Adipocyte (in vitro differentiated cells): ENCODE results near the gene UBE2V1.
A peak's percentile ranks its signal among the peaks of the same experiment; 100 is the strongest.
"Not testable (repeated sequence)": the region's sequence is repeated elsewhere in the genome, so short reads cannot be mapped to it uniquely, and the experiment has no call there.

ENCODE experiments used
- DNase-seq: peaks from one replicate; pipeline ENCODE4 v3.0.0-alpha.2; 2015; ENCODE audit warnings: low read depth
- H3K27me3 ChIP-seq: replicated peaks from 2 replicates; pipeline ENCODE4 v1.7.0; 2013; ENCODE audit warnings: mild to moderate bottlenecking, low read length, moderate library complexity; ENCODE audit not compliant: control insufficient read depth, insufficient read depth
- H3K36me3 ChIP-seq: 2 replicates; pipeline ENCODE4 v1.7.0; 2013; ENCODE audit warnings: low read length, mild to moderate bottlenecking, moderate library complexity; ENCODE audit not compliant: control insufficient read depth, insufficient read depth, severe bottlenecking
- H3K4me1 ChIP-seq: 2 replicates; pipeline ENCODE4 v1.7.0; 2013; ENCODE audit warnings: mild to moderate bottlenecking, low read length, moderate library complexity; ENCODE audit not compliant: control insufficient read depth, insufficient read depth
- H3K4me3 ChIP-seq: 2 replicates; pipeline ENCODE4 v1.7.0; 2013; ENCODE audit warnings: mild to moderate bottlenecking, low read length, moderate library complexity
- H3K9ac ChIP-seq: 2 replicates; pipeline ENCODE4 v1.7.0; 2013; ENCODE audit warnings: mild to moderate bottlenecking, low read length, moderate library complexity
- H3K9me3 ChIP-seq: 2 replicates; pipeline ENCODE4 v1.7.0; 2013; ENCODE audit warnings: mild to moderate bottlenecking, low read length, moderate library complexity; ENCODE audit not compliant: control insufficient read depth

The UBE2V1 gene

DNA sequence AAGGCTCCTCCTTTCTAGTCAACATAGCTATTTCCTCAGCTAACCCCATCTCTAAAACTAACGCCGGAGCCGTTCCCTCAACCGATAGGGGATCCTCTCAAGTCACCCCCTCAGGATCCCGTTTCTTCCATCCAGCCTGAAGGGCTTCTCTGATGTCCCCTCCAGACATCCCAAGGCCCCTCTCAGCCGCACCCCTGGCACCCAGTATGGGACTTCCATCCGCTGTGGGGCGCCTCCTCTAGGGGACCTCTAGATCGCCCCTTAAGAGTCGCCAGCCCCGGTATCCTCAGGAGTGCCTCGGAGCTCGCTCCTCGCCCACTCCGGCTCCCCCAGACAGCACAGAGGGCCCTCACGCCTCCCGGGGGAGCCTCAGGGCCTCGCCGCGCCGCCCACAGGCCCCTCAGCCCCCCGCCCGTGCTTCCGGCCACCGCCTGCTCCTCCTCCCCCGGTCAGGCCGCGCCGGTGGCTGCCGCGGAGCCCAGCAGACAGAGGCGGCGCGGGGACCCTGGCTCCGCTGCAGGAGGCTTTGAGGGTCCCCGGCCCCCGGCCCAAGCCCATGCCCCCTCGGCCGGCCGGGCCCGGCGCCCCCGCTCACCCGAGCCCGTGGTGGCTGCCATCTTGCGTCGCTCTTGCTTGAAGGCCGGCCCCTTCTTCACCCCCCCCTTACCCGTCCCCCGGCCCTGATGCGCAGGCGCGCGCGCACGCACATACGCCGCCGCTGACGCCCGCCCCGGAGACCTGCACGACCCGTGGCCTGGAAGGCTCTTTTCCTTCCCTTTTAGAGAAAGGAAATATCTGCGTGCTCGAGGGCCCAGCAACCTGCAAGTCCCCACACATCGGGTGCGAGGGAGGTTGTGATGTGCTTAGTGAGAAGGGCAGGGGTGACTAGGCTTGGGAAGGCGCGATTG lies at the start of gene UBE2V1:
UBE2V1 (minus strand) TSS at position 639 of the 908 bp plus-strand sequence; CDS start at position 617, 22 bp downstream.
- peak; percentile 96 for DNase-seq
- Histone ChIP-seq H3K4me1 (peaks cover 60% of the 10 kb centered on the region), H3K9me3 (no peaks in the 10 kb centered on the region), H3K4me3 (peak within 1 kb of the TSS; percentile 96), H3K9ac (peak within 1 kb of the TSS; percentile 95), H3K36me3 (peaks cover 1% of the 10 kb centered on the region), H3K27me3 (no peaks in the 10 kb centered on the region)

DNA sequence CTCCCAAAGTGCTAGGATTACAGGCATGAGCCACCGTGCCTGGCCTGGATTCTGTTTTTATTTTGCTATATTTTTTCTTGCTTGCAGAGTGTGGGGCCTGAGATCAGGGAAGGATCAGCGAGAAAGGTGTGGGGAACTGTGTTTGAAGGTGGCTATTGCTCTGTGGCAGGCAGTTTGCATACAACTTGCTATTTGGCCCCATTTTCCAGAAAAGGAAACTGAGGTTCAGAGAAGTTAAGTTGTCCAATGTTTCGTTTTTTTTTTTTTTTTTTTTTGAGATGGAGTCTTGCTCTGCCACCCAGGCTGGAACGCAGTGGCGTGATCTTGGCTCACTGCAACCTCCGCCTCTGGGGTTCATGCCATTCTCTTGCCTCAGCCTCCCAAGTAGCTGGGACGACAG lies 48.5 kb upstream of the UBE2V1 start:
- not testable (repeated sequence) for H3K9me3 ChIP-seq, H3K4me3 ChIP-seq, DNase-seq, H3K36me3 ChIP-seq, H3K27me3 ChIP-seq, H3K9ac ChIP-seq
- H3K4me1 ChIP-seq, result peaks cover 30% of the 10 kb centered on the region

DNA sequence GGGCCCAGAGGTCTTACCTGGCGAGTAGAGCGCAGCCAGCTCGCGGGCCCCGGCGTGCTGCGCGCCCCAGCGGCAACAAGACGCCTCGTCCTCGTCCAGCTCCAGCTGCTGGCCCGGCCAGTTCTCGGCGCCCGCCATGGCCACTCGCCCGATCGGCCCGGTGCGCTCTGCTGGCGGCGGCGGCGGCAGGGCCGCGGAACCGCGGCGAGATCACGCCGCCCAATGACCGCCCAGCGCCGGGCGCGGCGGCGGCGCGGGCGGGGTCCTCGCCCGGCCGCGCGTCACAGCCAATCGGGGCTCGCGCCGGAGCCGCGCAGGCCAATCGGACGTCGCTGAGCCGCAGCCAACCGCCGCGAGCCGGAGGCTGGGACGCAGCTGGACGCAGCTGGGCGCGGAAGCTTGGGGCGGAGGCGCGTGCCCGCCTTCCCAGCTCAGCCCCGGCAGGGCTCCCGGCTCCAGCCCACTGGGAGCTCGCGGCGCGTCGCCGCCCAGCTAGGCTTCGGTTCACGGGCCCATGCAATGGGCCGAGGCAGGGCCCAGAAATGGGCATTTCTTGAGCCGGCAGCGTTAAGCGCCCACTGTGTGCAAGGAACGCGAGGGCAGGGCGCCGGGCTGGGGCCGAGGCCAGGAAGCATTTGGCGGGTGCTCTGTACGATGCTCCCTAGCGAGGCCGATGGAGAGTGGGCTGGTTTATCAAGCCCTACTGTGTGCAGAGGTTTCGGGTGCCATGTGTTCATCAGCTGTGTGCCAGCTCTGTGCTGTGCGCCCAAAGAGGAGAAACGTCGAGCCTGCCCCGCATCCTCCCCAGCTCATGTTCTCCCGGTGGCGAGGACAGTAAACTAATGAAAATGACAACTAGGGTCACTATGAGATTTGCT lies 40.8 kb upstream of the UBE2V1 start, which contains the start of gene PEDS1:
PEDS1 (minus strand) TSS at position 224 of the 878 bp plus-strand sequence; CDS start at position 138, 86 bp downstream.
- H3K27me3 ChIP-seq, result no peaks in the 10 kb centered on the region
- H3K4me3 ChIP-seq, result peak within 1 kb of the TSS; percentile 93
- H3K9me3 ChIP-seq, result no peaks in the 10 kb centered on the region
- H3K36me3 ChIP-seq, result peaks cover 10% of the 10 kb centered on the region
- peak; percentile 97 for DNase-seq
- peaks cover 41% of the 10 kb centered on the region for H3K4me1 ChIP-seq
- H3K9ac ChIP-seq, result peak within 1 kb of the TSS; percentile 99

DNA sequence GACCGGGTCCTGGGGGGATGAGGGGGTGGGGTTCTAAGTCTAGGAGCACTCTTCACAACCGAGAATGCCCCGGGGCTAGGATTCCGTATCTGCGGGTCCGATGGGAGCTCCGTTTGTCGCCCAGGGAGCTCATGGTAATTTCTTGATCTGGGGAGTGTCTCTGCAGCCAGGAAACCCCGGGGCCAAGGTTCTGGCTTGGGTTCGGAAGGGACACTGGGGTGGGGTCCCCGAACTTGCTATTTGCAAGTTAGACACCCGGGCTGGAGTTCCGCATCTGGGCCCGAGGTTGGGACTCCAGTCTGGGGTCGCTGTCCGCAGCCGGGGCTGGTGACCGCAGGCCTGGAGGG lies 40.2 kb upstream of the UBE2V1 start:
- no peaks in the 10 kb centered on the region for H3K27me3 ChIP-seq
- peak; percentile 50 for DNase-seq
- peak overlapping the region; percentile 93 for H3K4me3 ChIP-seq
- H3K9me3 ChIP-seq, result no peaks in the 10 kb centered on the region
- H3K9ac ChIP-seq, result peak overlapping the region; percentile 99
- H3K36me3 ChIP-seq, result peaks cover 16% of the 10 kb centered on the region
- H3K4me1 ChIP-seq, result peaks cover 41% of the 10 kb centered on the region

DNA sequence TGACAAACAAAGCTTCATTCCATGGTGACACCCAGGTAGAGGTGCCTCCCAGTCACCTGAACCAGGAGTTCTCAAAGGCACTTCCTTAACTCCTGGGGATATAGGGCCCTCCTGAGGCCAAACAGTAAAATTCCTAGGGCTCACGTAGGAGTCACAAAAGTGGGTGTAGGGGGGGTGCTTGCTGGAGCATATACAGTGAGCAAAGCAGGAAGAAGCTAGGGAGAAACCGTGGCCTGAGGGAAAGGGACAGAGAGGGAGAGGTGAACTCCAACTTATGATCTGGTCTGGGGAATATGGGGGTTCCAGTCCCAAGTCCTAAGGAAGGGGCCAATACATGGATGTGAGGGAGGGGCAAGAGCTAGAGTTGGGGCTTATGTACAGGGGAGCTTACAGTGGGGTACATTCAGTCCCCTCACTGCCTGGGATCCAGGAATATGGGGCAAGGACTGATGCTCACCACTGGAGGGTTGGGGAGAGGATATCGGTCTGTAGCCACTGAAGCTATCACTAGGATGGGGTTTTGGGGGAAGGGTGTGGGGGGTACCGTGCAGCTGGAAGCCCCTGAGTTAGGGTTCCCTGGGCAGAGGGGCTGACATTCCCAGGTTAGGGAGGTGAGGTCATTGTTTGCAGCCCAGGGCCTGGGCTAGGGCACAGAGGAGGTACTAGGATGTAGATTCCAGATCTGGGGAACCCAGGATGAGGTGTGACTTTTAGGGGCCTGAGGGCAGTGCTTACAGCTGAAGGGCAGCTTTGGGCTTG lies 39.6 kb upstream of the UBE2V1 start:
- peak overlapping the region; percentile 93 for H3K4me3 ChIP-seq
- peak overlapping the region; percentile 99 for H3K9ac ChIP-seq
- H3K27me3 ChIP-seq, result no peaks in the 10 kb centered on the region
- DNase-seq, result peak; percentile 34
- H3K9me3 ChIP-seq, result no peaks in the 10 kb centered on the region
- peaks cover 20% of the 10 kb centered on the region for H3K36me3 ChIP-seq
- H3K4me1 ChIP-seq, result peaks cover 41% of the 10 kb centered on the region

DNA sequence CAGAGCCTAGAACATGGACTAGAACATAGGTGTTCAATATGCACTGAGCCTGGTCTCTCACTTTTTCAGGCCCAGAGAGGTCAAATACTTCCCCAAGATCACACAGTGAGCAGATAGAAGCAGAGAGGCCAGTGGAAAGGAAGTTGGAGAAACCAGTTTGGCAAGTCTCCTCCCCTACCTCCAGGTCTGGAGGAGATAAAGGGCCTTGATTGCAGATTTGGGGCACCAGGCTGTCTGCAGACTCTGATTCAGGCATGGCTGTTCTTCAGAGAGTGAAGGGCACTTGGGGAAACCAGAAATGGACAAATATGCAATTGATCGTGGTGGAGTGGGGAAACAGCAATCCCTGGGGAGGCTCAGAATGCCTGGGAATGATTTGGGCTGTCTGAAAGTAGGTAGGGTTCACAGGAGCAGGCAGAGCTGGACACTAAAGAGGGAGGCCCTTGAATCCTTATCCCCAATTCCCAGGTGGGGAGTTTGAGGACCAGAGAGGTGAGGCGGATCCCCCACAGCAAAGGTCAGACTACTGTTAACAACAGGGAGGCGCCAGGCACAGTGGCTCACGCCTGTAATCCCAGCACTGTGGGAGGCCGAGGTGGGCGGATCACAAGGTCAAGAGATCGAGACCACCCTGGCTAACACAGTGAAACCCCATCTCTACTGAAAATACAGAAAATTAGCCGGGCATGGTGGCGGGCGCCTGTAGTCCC lies 38.2 kb upstream of the UBE2V1 start:
- peak; percentile 58 for DNase-seq
- Histone ChIP-seq H3K4me1 (peaks cover 53% of the 10 kb centered on the region), H3K4me3 (peak overlapping the region; percentile 93), H3K27me3 (no peaks in the 10 kb centered on the region), H3K9ac (peak overlapping the region; percentile 99), H3K9me3 (no peaks in the 10 kb centered on the region), H3K36me3 (peaks cover 34% of the 10 kb centered on the region)

DNA sequence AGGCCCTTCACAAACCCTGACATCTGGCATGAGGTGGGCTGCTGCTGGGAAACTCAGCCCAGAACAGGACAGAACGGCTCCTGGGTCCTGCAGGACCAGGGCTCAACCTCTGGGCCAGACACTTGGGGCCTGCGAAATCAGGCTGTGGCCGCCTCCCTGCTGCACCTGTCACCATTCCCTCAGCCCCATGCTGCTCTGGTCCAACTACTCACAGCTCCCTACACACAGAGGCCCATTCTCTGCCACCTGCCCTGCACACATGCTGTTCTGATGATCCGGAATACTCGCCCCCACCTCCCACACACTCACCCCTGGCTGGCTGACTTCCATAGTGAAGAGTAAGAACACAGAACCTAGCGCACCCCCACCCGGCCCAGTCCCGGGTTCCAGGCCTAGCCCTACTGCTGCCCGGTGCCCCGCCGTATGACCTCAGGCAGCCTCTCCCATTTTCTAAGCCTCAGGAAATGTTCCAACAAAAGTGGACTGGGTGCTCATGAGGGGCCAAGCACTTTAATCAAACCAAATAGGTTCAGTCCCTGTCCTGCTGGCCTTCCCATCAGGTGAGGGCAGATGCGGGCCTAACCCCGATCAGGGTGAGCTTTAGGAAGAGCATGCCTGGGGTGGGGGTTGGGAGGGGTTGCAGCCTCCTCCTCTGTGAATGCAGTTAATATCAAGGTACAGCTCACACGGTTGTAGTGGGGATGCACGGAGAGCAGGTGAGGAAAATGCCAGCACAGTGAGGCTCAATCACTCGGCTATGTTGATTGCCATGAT lies 36.7 kb upstream of the UBE2V1 start:
- Histone ChIP-seq H3K9ac (peak overlapping the region; percentile 52), H3K4me1 (peaks cover 60% of the 10 kb centered on the region), H3K27me3 (no peaks in the 10 kb centered on the region), H3K36me3 (peaks cover 40% of the 10 kb centered on the region), H3K4me3 (peak overlapping the region; percentile 93), H3K9me3 (no peaks in the 10 kb centered on the region)
- DNase-seq, result no peak

DNA sequence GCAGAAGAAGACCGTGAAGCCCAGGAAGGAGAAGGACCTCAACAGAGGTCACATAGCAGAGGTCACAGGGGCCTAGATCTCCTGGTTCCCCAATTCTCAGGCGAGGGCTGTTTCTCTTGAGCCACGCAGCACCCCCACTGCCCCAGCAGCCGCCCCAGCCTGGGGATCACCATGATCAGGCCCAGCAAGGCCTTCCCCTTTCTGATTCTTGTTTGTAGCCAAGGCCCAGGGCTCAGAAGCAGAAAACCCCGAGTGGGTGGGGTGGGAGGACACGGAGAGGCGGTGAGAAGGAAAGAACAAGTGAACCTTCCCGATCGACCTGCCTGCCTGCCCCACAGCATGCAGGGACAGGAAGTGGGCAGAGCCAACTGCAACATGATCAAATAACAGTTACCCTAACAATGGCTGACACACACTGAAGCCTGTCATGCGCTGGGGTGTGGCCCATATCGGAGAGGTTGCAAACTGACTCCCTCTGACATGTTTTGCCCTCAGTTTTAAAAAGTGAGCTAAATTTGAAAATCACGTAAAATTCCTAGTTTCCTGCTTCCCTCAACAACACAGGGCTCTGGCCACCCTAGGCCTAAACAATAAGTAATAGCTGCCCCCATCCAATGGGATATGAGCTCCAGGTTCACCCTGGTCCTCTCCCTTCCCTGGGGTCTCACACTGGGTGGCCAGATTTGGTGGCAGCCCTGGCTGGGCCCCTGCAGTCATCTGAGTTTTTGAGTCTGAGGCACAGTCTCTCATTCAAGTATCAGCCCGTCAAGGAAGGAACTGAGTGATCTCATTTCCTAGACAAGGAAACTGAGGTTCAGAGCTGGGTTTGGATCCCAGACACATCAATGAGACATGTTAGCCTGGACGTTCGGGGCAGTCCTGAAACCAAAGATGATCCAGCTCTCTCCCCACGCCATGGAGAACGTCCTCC lies 34.0 kb upstream of the UBE2V1 start:
- Histone ChIP-seq H3K4me3 (no peak overlapping the region), H3K27me3 (no peaks in the 10 kb centered on the region), H3K9ac (no peak overlapping the region), H3K36me3 (peaks cover 52% of the 10 kb centered on the region), H3K9me3 (no peaks in the 10 kb centered on the region), H3K4me1 (peaks cover 65% of the 10 kb centered on the region)
- peak; percentile 43 for DNase-seq

DNA sequence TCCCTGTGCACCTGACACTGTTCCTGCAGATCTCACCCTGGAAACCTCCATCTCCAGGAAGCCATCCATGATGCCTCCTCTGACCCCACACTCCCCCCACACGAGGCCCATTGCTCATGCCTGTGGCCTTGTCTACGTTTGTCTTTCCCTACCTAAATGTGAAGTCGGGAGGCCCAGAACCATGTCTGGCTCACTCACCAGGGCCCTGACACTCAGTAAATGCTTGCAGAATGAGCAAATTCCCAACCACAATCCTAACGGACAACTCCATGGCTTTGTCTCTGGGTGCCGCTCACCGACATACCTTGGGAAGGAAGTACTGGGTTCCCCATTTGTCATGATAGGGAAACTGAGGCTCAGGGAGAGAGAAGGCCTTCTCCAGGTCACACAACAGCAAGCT lies 33.3 kb upstream of the UBE2V1 start:
- Histone ChIP-seq H3K4me1 (peaks cover 60% of the 10 kb centered on the region), H3K4me3 (no peak overlapping the region), H3K27me3 (no peaks in the 10 kb centered on the region), H3K9me3 (no peaks in the 10 kb centered on the region), H3K9ac (no peak overlapping the region), H3K36me3 (peaks cover 60% of the 10 kb centered on the region)
- no peak for DNase-seq
